WERI-Rb-1 (cell line): ENCODE data around the gene B3GALT5.

Source experiments
- DNase-seq: peaks from one replicate; pipeline ENCODE4 v3.0.0-alpha.2; 2020
- H3K27ac ChIP-seq: fragments of 250-450 bp; sonication (Bioruptor Pico); 2 replicates; pipeline ENCODE4 v1.5.1; 2020; ENCODE audit warnings: mild to moderate bottlenecking, moderate library complexity
- H3K27me3 ChIP-seq: fragments of 250-450 bp; sonication (Bioruptor Pico); 2 replicates; pipeline ENCODE4 v1.5.1; 2021; ENCODE audit warnings: mild to moderate bottlenecking, low read depth, moderate library complexity; ENCODE audit not compliant: insufficient read depth, severe bottlenecking
- H3K36me3 ChIP-seq: fragments of 250-450 bp; sonication (Bioruptor Pico); 2 replicates; pipeline ENCODE4 v1.5.1; 2020; ENCODE audit warnings: mild to moderate bottlenecking, moderate library complexity
- H3K4me3 ChIP-seq: 2 replicates; pipeline ENCODE4 v1.5.1; 2011; ENCODE audit warnings: low read depth, mild to moderate bottlenecking, control low read depth, low read length
- H3K9me3 ChIP-seq: fragments of 250-450 bp; sonication (Bioruptor Pico); 2 replicates; pipeline ENCODE4 v1.5.1; 2021; ENCODE audit warnings: mild to moderate bottlenecking, moderate library complexity; ENCODE audit not compliant: severe bottlenecking
- TF ChIP-seq, protein P1 (sequence below): IDR thresholded peaks from 2 replicates; pipeline ENCODE4 v1.5.1; 2011; ENCODE audit warnings: low read depth, mild to moderate bottlenecking, control low read depth, inconsistent platforms, low read length

The B3GALT5 gene

GRCh38 chr21:39612233-39613040, at the start of gene B3GALT5:
Gene B3GALT5 (plus strand): TSS chr21:39612940. CDS start chr21:39660560, 47,620 bp downstream.
- TF ChIP-seq, protein P1, sequence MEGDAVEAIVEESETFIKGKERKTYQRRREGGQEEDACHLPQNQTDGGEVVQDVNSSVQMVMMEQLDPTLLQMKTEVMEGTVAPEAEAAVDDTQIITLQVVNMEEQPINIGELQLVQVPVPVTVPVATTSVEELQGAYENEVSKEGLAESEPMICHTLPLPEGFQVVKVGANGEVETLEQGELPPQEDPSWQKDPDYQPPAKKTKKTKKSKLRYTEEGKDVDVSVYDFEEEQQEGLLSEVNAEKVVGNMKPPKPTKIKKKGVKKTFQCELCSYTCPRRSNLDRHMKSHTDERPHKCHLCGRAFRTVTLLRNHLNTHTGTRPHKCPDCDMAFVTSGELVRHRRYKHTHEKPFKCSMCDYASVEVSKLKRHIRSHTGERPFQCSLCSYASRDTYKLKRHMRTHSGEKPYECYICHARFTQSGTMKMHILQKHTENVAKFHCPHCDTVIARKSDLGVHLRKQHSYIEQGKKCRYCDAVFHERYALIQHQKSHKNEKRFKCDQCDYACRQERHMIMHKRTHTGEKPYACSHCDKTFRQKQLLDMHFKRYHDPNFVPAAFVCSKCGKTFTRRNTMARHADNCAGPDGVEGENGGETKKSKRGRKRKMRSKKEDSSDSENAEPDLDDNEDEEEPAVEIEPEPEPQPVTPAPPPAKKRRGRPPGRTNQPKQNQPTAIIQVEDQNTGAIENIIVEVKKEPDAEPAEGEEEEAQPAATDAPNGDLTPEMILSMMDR: no peak
- DNase-seq: peak; percentile 59
- H3K9me3 ChIP-seq: no peaks in the 10 kb centered on the region
- no peaks in the 10 kb centered on the region for H3K36me3 ChIP-seq
- peak within 1 kb of the TSS; percentile 31 for H3K4me3 ChIP-seq
- H3K27ac ChIP-seq: no peak within 1 kb of the TSS
- H3K27me3 ChIP-seq: peaks cover 18% of the 10 kb centered on the region

DNA sequence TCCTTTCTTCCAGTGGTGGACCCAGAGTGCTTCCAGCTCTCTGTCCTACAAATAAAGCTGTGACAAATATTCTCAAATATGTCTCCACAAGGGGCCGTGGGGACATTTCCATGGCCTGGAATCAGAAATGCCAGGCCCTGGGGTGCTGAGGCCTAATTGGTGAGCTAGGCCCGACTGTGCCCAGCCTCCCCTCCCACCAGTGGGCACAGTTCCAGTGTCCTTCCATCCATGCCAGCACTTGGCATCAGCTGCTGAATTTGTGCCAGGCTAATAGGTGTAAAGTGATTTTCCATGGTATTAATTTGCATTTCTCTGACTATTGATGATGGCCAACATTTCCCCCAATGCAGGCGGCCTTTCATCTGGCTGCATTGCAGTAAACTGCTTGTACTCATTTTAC, 48.5 kb upstream of the B3GALT5 start:
- Histone ChIP-seq H3K9me3 (no peaks in the 10 kb centered on the region), H3K4me3 (no peak overlapping the region), H3K27me3 (no peaks in the 10 kb centered on the region), H3K27ac (peak overlapping the region; percentile 63), H3K36me3 (no peaks in the 10 kb centered on the region)
- no peak for DNase-seq
- TF ChIP-seq, protein P1: no peak

DNA sequence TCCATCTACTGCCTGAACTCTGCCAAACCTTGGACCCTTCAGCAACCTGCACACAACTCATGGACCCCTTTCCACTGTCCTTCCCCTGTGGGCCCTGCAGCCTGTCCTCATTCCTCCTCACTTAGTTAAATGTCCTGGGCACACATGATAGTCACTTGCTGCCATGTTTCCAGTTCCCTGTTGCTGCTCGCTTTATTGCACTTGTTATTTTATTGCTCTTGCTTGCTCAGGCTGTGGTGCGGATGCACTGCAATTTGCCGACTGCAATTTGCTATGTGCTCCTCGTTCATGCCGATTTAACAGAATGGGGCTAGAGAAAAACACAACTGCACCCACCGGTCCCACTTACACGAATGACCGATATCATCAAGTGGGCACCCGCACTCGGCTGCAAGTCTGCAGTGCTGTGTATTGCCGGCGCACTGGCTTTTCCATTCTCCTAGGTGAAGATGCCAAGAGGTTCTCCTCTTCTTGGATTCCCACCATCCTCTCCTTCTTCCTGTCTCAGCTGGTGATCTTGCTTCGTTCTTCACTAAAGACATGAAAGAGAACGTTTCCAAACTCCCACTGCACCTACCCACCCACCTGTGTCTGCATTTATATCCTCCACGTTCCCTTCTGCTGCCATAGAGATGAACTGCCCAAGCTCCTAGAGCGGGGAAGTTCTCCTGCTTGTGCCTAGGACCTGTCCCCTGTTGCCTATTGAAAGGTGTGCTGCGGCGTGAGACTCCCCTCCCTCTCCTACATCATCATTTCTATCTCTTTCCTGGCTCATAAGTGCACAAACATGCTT, 45.4 kb upstream of the B3GALT5 start:
- Histone ChIP-seq H3K27me3 (no peaks in the 10 kb centered on the region), H3K36me3 (no peaks in the 10 kb centered on the region), H3K9me3 (no peaks in the 10 kb centered on the region), H3K27ac (no peak overlapping the region), H3K4me3 (no peak overlapping the region)
- TF ChIP-seq, protein P1: no peak
- no peak for DNase-seq

DNA sequence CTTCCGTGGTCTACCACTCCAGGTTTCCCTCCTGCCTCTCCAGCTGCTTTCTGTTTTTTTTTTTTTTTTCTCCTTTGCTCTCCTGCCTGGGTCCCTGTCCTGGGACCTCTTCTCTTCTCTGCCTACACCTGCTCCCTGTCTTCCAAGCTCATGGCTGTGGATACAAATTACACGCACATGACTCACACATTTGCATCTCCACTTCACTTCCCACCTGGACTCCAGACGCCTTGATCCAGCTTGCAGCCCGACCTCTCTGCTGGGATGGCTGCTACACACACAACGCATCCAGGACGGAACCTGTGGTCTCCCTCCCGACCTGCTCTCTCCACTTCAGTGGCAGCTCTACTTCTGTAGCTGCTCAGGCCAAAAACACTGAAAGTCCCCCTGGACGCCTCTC, 44.4 kb upstream of the B3GALT5 start:
- Histone ChIP-seq H3K27me3 (no peaks in the 10 kb centered on the region), H3K36me3 (no peaks in the 10 kb centered on the region), H3K9me3 (no peaks in the 10 kb centered on the region), H3K27ac (no peak overlapping the region), H3K4me3 (no peak overlapping the region)
- DNase-seq: no peak
- TF ChIP-seq, protein P1: no peak

- H3K4me3 ChIP-seq: no peak overlapping the region
- DNase-seq: no peak
- no peaks in the 10 kb centered on the region for H3K36me3 ChIP-seq
- TF ChIP-seq, protein P1: no peak
- H3K9me3 ChIP-seq: no peaks in the 10 kb centered on the region
- H3K27ac ChIP-seq: no peak overlapping the region
- no peaks in the 10 kb centered on the region for H3K27me3 ChIP-seq
These were observed 37.0 kb upstream of the B3GALT5 start for GRCh38 chr21:39575775-39576174.
